ENCODE measurements around the gene PTPRN2. TPM values are rescaled to one million over a fixed set of nuclear protein-coding genes. Genes with fewer than 3 reads are reported as not detected.

PTPRN2 gene
- total RNA-seq, 1 donor: 0.09 TPM

GRCh38 chr7:157607218-157607617 lies 980.4 kb downstream of the PTPRN2 start:
- no peak overlapping the region for H3K4me3 ChIP-seq (ENCODE audit: low read depth, low read length)
- DNase-seq (ENCODE audit: low read depth): no peak
- no peak for TF ChIP-seq CTCF (IDR thresholded peaks at IDR 0.05; ENCODE audit: insufficient read depth, low read length)

- TF ChIP-seq CTCF (IDR thresholded peaks at IDR 0.05; ENCODE audit: insufficient read depth, low read length): no peak
- H3K4me3 ChIP-seq (ENCODE audit: low read depth, low read length): no peak overlapping the region
- no peak for DNase-seq (ENCODE audit: low read depth)
Observed at GRCh38 chr7:157606140-157606539, 981.5 kb downstream of the PTPRN2 start.

GRCh38 chr7:157605638-157606037 lies 982.0 kb downstream of the PTPRN2 start:
- DNase-seq (ENCODE audit: low read depth): no peak
- no peak overlapping the region for H3K4me3 ChIP-seq (ENCODE audit: low read depth, low read length)
- no peak for TF ChIP-seq CTCF (IDR thresholded peaks at IDR 0.05; ENCODE audit: insufficient read depth, low read length)

- H3K4me3 ChIP-seq (ENCODE audit: low read depth, low read length): no peak overlapping the region
- DNase-seq (ENCODE audit: low read depth): no peak
- no peak for TF ChIP-seq CTCF (IDR thresholded peaks at IDR 0.05; ENCODE audit: insufficient read depth, low read length)
Observed at GRCh38 chr7:157604661-157605381, 982.8 kb downstream of the PTPRN2 start.

- no peak for DNase-seq (ENCODE audit: low read depth)
- H3K4me3 ChIP-seq (ENCODE audit: low read depth, low read length): no peak overlapping the region
- TF ChIP-seq CTCF (IDR thresholded peaks at IDR 0.05; ENCODE audit: insufficient read depth, low read length): no peak
Observed at GRCh38 chr7:157603716-157604115, 983.9 kb downstream of the PTPRN2 start.

- H3K4me3 ChIP-seq (ENCODE audit: low read depth, low read length): no peak overlapping the region
- no peak for DNase-seq (ENCODE audit: low read depth)
- no peak for TF ChIP-seq CTCF (IDR thresholded peaks at IDR 0.05; ENCODE audit: insufficient read depth, low read length)
Observed at GRCh38 chr7:157603005-157603404, 984.6 kb downstream of the PTPRN2 start.

GRCh38 chr7:157602581-157602980 lies 985.0 kb downstream of the PTPRN2 start:
- no peak for TF ChIP-seq CTCF (IDR thresholded peaks at IDR 0.05; ENCODE audit: insufficient read depth, low read length)
- DNase-seq (ENCODE audit: low read depth): no peak
- no peak overlapping the region for H3K4me3 ChIP-seq (ENCODE audit: low read depth, low read length)

Measured in fibroblast of the aortic adventitia (primary cell).